Mammary microvascular endothelial cell (primary cell): ENCODE measurements around the gene IFT25. TPM values are rescaled to one million over a fixed set of nuclear protein-coding genes. Genes with fewer than 3 reads are reported as not detected.

Source experiments
- total RNA-seq: library from RNA; depleted of rRNA; stranded (reverse); fragments of >200 nt; gene quantifications from 2 replicates; pipeline ENCODE4 v1.2.3, GENCODE V29; 2015

Gene IFT25
- total RNA-seq, result 16.8 and 20.9 TPM in 2 replicates

DNA sequence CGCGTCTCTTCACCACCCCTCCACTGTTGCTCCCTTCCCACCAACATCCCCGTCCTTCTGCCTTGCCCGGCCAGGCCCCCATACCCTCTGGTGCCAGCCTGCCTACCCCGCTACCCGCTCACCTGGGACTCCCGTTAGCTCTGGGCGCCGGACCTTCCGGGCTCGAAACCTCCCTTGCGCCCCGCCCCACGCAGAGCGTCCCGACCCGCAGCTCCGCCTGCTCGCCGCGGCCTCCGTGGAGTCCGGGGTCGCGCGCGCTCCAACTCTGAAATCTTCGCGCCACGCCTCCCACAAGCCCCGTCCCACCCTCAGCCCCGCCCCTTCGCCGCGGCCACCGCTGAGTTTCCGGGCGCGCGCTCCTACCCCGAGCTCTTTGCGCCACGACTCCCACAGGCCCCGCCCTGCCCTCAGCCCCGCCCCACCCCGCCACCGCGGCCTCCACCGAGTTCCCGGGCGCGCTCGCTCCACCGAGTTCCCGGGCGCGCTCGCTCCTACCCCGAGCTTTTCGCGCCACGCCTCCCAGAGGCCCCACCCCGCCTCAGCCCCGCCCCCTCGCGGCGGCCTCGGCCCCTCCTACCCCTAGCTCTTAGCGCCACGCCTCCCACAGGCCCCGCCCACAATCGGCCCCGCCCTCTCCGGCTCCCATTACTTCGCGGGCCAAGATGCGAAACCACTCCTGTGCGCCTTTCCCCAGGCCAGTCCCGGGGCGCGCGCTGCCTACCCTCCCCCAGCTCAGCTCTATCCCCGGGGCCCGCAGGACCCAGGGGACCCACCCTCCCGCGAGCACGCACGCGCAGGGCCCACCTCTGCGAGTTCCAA, at the start of gene IFT25:
TSS of gene IFT25 (minus strand) at position 267 of the 819 bp plus-strand sequence. CDS start 5,617 bp downstream, outside the sequence.

GRCh38 chr1:53946252-53947171, 1.0 kb upstream of the IFT25 start, which contains the start of gene LRRC42:
Gene LRRC42 (plus strand): TSS chr1:53946350. CDS start chr1:53952000, 5,650 bp downstream.

GRCh38 chr1:53893999-53894636, 51.4 kb downstream of the IFT25 start, which contains the start of gene DIO1:
Gene DIO1 (plus strand): TSS chr1:53894187. CDS start chr1:53894211, 24 bp downstream.

DNA sequence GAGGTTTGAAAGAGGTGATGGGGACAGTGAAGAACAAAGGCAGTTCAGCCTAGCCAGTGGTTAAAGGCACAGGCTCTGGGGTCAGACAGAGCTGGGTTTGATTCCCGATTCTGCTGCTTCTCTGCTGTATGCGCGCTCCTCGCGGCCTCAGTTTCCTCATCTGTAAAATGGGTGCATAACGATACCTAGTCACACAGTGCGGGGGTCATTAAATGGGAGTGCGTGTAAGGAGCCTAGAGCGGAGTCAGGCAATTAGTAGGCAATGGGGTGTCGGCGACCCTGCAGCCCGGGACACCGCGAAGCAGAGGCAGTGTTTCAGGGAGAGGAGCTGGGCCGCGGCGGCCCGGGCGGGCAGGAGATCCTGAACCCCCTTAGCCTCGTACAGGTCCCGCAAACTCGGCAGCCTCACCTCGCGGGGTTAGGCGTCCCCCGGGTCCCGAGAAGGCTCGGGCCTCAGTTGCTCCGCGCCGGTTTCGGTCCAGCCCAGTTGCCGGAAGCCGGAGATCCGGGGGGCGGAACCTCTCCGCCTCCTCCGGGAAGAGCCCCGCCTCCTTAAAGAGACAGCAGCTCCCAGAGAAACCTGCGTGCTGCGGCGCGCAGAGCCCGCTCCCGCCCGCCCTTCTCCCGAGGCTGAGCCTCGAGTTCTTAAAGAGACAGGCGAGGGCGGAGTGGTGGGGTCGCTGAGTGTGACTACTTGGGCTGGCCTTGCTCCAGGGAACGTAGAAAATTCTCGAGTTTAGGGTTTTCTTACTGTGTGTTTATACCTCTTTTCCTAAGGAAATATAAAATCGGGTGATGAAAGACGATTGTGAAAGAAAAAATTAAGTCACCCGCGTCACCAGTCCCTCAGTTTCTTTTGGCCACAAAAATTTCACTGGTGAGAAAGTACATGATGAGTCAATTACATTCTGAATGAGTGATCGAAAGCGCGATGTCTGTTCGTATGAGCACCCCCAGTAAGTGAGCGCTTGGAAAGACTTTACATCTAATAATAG, 55.9 kb downstream of the IFT25 start, which contains the start of gene YIPF1:
TSS of gene YIPF1 (minus strand) at position 494 of the 995 bp plus-strand sequence. CDS start 860 bp downstream, outside the sequence.

Other genes with a start within 250 kb of the IFT25 start
- gene GLIS1, start 206.5 kb downstream of the IFT25 start, total RNA-seq, result not detected in 2 replicates
- gene NDC1, start 107.4 kb downstream of the IFT25 start, total RNA-seq, result 32.1 and 37.6 TPM in 2 replicates
- 16.5 and 17.2 TPM in 2 replicates for gene YIPF1, start 55.9 kb downstream of the IFT25 start, total RNA-seq
- not detected in 2 replicates for gene DIO1, start 51.5 kb downstream of the IFT25 start, total RNA-seq
- 25.9 and 29.2 TPM in 2 replicates for gene LRRC42, start 651 bp upstream of the IFT25 start, total RNA-seq
- gene LDLRAD1, start 72.5 kb upstream of the IFT25 start, total RNA-seq, result not detected in 2 replicates
- 170 and 194 TPM in 2 replicates for gene TMEM59, start 107.5 kb upstream of the IFT25 start, total RNA-seq
- 2.3 and 3.1 TPM in 2 replicates for gene TCEANC2, start 107.9 kb upstream of the IFT25 start, total RNA-seq
- not detected in 2 replicates for gene CDCP2, start 207.3 kb upstream of the IFT25 start, total RNA-seq